GM12875 (cell line): ENCODE results near the gene ELL2.

Experiments
- H3K4me3 ChIP-seq: one replicate; pipeline ENCODE4 v1.5.1; 2011; ENCODE audit warnings: low read depth, low read length, control low read depth
- TF ChIP-seq, protein P1 (sequence below): IDR thresholded peaks from 2 replicates; pipeline ENCODE4 v1.5.1; 2011; ENCODE audit warnings: low read depth, mild to moderate bottlenecking, control low read depth, inconsistent platforms, low read length, moderate library complexity, borderline replicate concordance; ENCODE audit not compliant: insufficient read depth

Gene ELL2

DNA sequence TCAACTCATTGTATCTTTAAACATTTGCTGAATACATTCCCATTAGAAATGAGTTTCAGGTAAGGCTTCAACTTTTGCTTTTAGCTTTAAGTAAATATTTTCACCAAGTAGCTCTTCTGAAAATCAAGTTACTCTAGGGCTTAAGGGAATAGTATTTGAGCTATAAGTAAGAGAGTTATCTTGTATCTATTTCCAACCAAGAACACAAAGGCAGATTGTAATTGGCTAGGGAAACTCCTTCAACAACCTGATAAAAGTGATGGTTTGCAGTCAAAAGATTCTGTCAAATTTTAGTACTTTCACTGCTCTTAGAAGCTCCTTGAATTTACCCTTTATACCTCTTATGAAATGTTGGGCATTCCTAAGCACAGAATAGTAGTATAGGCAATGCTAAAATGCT is 13.0 kb downstream of the ELL2 start:
- no peak overlapping the region for H3K4me3 ChIP-seq
- TF ChIP-seq, protein P1, sequence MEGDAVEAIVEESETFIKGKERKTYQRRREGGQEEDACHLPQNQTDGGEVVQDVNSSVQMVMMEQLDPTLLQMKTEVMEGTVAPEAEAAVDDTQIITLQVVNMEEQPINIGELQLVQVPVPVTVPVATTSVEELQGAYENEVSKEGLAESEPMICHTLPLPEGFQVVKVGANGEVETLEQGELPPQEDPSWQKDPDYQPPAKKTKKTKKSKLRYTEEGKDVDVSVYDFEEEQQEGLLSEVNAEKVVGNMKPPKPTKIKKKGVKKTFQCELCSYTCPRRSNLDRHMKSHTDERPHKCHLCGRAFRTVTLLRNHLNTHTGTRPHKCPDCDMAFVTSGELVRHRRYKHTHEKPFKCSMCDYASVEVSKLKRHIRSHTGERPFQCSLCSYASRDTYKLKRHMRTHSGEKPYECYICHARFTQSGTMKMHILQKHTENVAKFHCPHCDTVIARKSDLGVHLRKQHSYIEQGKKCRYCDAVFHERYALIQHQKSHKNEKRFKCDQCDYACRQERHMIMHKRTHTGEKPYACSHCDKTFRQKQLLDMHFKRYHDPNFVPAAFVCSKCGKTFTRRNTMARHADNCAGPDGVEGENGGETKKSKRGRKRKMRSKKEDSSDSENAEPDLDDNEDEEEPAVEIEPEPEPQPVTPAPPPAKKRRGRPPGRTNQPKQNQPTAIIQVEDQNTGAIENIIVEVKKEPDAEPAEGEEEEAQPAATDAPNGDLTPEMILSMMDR, result no peak

DNA sequence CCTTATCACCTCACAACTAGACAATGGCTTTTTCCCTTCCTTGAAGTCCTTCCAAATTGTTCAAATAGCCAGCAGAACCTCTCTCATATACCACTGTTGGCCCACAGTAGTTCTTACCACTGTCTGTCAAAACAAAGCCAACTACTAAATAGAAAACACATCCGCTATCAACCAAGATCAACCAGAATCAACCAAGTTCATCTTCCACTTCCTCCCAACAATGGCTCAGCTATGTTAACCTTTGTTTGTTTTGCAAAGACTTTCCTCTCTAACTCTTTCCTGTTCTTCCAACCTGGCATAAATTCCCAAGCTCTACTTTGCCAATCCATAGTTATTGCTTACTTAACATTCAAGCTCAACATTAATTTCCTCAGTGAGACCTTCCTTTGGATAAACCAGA is 15.2 kb downstream of the ELL2 start:
- H3K4me3 ChIP-seq, result no peak overlapping the region
- TF ChIP-seq, protein P1, result no peak

DNA sequence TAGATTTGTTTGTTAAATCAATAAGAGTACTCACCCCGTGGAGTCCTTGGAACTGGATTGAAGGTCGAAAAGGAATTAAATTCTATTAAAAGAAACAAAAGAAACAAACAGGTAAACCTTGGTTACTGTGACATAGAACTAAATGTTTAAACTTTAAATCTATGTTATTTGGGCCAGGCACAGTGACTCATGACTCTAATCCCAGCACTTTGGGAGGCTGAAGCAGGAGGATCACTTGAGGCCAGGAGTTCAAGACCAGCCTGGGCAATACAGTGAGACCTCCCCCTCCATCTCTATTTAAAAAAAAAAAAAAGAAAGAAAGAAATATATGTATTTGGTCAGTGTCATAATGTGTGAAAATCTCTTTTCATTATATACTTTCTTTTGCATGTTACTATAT is 18.7 kb downstream of the ELL2 start:
- TF ChIP-seq, protein P1, result no peak

DNA sequence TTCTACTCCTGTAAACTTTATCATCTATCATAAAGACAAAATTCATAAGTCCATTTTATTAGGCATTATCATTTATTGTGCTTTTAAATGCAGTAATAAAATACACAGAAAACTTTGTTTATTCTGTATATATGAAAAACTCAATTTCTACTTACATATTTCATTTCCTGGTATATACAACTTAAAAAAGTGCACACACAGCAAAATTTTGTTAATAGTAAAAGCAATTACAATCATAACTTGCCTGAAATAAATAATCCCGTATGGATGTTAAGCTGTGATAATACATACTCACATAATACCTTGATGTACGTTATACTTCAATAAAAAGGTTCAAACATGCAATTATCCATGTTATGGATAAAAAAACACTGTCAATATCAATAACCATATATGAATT is 19.2 kb downstream of the ELL2 start:
- no peak overlapping the region for H3K4me3 ChIP-seq
- TF ChIP-seq, protein P1, result no peak

More for the DNA sequence above, 18.7 kb downstream of the ELL2 start:
- no peak overlapping the region for H3K4me3 ChIP-seq

DNA sequence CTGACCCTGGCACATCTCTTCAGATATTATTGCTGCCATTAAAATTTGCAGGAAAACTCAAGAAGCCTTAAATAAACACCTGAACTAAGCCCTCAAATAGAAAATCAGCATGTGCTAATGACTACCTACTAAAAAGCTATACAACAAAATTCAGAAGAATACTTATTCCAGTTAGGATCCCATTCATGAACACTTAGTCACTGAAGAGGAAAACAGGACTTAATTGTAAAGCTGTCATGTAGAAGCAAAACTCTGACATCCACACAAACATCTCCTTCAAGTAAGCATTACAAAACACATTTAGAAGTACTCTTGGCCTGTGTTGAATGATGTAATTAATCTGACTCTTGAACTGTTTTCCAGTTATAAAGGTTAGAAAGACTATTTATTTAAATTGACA is 19.9 kb downstream of the ELL2 start:
- TF ChIP-seq, protein P1, result no peak
- H3K4me3 ChIP-seq, result no peak overlapping the region

DNA sequence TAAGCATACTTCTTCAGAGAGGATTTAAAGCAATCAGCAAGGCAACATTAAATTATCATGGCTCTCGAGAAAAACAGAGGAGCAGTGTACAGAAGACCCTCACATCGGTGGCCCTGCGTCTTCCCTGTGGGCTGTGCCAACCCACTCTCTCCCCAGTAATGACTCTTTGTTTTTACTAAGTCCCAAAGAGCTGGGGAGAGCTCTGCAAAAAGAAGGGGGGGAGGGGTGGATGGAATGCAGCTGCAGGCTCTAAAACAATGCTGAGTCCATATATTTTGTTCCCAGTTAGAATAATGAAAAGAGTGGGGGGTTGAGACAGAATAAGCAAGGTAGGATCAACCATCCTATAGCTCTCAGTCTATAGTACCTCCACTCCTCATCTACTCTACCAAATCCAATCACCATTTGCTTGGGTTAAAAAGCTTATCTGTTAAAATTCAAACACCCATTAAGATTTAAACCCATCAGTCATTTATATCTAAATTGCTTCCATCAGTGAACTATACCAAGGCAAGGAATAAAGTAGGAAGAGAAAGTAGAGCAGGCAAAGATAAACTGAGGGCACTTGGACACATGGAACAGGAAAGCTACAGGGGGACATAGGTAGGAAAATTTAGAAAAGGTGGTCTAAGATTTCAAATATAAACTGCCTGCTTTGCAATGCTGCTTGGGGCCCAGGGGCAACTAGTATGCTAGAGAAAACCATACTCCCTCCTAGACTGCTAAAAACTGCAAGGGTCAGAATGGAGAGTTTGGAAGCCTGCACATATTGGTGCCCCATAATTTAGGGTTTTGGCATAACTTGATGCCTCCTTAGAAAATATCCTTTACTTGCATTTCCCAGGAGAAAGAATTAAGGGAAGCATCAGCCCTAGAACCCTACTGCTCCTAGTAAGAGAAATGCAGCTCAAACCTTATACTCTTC is 20.6 kb downstream of the ELL2 start:
- H3K4me3 ChIP-seq, result no peak overlapping the region
- TF ChIP-seq, protein P1, result no peak

DNA sequence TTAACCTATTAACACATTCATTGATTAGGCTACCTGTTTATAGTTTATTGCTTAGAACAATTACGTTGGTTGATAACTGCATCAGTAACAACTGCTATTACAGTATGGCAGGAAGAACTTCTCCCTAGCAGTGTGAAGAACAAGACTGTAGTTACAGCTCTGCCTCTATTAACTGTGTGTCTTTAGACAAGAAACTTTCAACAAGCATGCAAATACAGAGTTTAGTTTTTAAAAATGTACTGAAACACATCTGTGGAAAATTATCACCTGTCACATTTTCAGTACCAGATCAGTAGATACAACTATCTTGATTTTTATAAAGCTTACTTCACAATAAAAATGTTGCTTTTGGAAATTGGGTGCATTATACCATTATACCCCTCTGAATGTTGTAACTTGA is 22.2 kb downstream of the ELL2 start:
- TF ChIP-seq, protein P1, result no peak
- no peak overlapping the region for H3K4me3 ChIP-seq
